ENCODE measurements around the gene GPATCH2L.

Gene GPATCH2L

DNA sequence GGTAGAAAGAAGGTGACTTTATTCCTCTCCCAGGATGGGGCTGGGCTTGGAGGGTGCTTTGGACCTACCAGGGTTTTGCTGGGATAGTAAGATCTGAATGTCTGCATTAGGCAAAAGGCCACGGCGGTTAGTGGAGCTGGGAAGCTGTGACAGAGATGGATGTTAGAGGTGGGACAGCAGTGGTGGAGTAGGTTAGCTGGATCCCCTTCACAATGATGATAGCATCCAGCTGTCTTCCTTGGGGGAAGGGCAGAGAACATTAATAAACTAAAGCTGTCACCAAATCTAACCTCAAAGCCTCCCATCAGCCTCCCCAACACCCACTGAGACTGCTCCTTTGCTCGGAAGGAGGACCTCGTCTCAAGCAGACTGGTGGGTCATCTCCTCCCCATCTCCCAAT lies 104.8 kb downstream of the GPATCH2L start:
- Mint-ChIP-seq H3K9me3 (no peaks in the 10 kb centered on the region), H3K27ac (no peak overlapping the region), H3K4me3 (no peak overlapping the region), H3K4me1 (no peaks in the 10 kb centered on the region), H3K27me3 (no peaks in the 10 kb centered on the region), H3K36me3 (peaks cover 5% of the 10 kb centered on the region)

DNA sequence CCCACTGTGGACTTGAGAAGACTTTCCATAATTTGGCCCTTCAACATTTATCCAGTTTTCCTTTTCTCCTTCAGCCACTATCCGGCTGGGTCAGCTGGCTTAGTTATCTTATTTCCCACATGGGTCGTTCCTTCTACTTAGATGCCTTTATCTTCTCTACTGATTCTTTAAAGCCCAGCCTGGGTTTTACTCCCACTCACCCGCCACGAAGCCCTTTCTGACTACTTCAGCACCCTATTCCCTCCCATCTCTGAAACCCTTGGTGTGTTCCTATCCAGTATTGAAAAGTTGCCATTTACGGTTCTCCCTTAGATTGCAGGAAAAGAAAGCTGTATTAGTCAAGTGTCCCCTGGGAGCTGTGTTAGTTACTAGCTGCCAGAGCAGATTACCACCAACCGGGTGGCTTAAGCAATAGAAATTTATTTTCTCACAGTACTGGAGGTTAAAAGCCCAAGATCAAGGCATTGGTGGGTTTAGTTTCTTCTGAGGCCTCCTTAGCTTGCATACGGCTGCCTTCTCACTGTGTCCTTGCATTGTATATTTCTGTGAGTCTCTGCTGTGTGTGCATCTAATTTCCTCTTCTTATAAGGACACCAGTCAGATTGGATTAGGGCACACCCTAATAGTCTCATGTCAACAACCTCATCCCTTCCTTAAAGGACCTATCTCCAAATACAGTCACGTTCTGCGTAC lies 105.5 kb downstream of the GPATCH2L start:
- H3K27me3 Mint-ChIP-seq = no peaks in the 10 kb centered on the region
- H3K4me3 Mint-ChIP-seq = no peak overlapping the region
- H3K4me1 Mint-ChIP-seq = no peaks in the 10 kb centered on the region
- no peak overlapping the region for H3K27ac Mint-ChIP-seq
- H3K36me3 Mint-ChIP-seq = peaks cover 5% of the 10 kb centered on the region
- H3K9me3 Mint-ChIP-seq = no peaks in the 10 kb centered on the region

DNA sequence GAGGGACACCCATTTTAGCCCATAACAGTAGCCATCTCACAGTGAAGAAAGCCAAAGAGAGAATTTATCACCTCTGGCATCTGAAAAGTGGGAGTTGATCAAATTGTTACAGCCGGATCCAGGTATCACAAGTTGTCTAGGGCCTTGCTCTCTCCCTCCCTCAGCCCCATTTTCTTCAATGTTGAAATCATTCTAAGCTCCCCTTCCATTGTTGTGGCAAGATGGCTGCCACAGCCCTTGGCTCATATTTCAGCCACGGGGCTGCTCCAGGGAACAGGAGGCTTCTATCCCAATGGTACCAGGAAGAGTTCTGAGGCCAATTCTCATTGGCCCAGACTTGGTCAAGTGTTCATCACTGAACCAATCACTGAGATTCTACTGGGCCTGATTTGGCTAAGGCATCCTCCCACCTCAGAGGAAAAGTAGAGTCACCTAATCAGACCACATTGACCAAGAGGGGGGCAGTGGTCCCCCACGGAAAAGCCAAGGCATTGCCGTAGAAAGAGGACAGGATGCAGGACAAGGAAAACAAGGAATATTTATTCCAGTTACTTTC lies 106.2 kb downstream of the GPATCH2L start:
- H3K9me3 Mint-ChIP-seq = no peaks in the 10 kb centered on the region
- H3K27ac Mint-ChIP-seq = no peak overlapping the region
- no peaks in the 10 kb centered on the region for H3K4me1 Mint-ChIP-seq
- H3K4me3 Mint-ChIP-seq = no peak overlapping the region
- no peaks in the 10 kb centered on the region for H3K27me3 Mint-ChIP-seq
- peaks cover 5% of the 10 kb centered on the region for H3K36me3 Mint-ChIP-seq

DNA sequence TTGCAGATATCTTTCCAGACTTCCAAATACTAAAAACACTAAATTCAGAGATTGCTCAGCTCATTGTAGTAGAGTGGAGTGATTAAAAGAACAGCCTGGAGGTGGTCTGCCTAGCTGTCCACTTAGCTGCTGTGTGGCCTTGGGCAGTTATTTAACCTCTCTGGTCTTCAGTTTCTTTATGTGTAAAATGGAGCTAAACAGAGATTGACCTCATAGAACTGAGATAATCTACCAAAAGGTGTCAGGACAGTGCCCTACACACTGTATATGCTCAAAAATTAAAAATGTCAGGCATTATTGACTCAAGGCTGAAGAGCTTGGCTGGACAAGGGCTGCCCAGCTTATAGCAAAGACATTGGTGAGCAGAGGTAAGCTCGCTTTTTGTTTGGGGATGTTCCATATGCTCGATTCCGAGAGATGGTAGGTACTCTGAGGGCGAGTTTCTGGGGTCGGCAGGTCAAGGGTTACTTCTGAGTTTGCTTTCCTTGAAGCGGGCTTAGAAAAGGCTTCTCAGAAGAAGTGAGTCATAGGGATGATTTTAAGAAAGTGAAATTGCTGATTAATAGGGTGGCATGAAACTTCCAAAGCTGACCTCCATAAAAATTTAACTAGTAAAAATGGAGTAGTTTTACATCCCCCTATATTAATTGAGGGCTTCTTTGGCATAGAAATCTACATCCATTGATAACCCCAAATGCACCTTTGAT lies 107.5 kb downstream of the GPATCH2L start:
- H3K4me3 Mint-ChIP-seq = no peak overlapping the region
- H3K27ac Mint-ChIP-seq = no peak overlapping the region
- no peaks in the 10 kb centered on the region for H3K4me1 Mint-ChIP-seq
- H3K9me3 Mint-ChIP-seq = no peaks in the 10 kb centered on the region
- H3K27me3 Mint-ChIP-seq = peaks cover 3% of the 10 kb centered on the region
- H3K36me3 Mint-ChIP-seq = peaks cover 9% of the 10 kb centered on the region

DNA sequence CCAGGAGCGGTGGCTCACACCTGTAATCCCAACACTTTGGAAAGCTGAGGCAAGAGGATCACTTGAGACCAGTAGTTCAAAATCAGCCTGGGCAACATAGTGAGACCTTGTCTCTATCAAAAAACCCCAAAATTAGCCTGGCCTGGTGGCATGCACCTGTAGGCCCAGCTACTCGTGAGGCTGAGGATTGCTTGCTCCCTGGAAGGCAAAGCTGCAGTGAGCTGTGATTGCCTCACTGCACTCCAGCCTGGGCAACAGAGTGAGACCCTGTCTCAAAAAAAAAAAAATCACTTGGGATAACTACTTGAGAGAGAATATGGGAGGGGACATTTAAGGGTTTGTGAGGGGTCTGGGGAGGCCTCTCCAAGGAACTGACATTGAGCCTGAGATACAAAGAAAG lies 109.0 kb downstream of the GPATCH2L start:
- no peaks in the 10 kb centered on the region for H3K9me3 Mint-ChIP-seq

DNA sequence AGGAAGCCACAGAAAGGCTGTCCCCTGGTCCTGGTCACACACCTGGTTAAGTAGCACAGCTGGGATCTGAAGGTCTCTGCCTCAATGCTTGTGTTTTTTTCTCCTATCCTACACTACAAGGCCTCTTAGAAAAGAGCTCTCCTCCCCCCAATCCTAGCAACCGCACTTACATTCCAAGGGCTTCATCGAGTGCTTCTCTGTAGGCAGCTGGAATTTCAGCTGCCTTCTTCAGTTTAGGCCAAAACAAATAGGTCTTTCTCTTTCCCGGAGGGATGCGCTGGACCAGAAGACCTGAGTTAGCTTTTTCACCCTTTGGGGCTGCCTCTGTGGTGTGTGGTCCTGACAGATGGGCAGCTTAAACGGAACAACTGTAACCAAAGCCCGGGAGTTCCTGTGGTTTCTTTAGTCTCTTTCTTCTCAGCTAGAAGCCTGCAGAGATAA lies 109.7 kb downstream of the GPATCH2L start:
- Mint-ChIP-seq H3K27ac (no peak overlapping the region), H3K9me3 (no peaks in the 10 kb centered on the region), H3K27me3 (peaks cover 6% of the 10 kb centered on the region), H3K4me3 (no peak overlapping the region), H3K36me3 (peaks cover 4% of the 10 kb centered on the region), H3K4me1 (no peaks in the 10 kb centered on the region)

More for the DNA sequence above, 109.0 kb downstream of the GPATCH2L start:
- no peak overlapping the region for H3K27ac Mint-ChIP-seq
- no peaks in the 10 kb centered on the region for H3K4me1 Mint-ChIP-seq
- no peak overlapping the region for H3K4me3 Mint-ChIP-seq
- H3K27me3 Mint-ChIP-seq = peaks cover 3% of the 10 kb centered on the region
- H3K36me3 Mint-ChIP-seq = peaks cover 9% of the 10 kb centered on the region

DNA sequence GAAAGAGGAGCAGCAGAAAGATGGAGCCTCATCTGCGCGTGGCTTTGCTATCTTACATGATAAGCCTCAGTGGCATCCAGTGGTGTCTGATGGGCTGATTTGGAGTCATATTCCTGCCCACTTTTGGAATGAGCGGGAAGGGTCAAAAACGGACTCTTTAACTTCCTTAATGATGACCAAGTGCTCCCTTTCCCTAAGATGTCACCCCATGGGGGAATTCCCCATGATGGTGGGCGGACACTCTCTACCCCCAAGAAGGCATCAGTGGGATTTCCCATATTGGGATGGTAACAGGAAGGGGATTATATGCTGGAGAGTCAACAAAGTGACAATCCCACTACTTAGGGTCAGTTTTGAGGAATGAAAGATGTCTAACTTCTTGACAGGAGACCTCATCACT lies 110.9 kb downstream of the GPATCH2L start:
- Mint-ChIP-seq H3K27ac (no peak overlapping the region), H3K27me3 (peaks cover 6% of the 10 kb centered on the region), H3K9me3 (no peaks in the 10 kb centered on the region), H3K36me3 (peaks cover 4% of the 10 kb centered on the region), H3K4me3 (no peak overlapping the region), H3K4me1 (no peaks in the 10 kb centered on the region)

Data from activated naive CD4-positive, alpha-beta T cell treated with anti-CD3 and anti-CD28 coated beads, Interleukin-2, amount 50 U/mL, for 24 hours (primary cell).